ENCODE data around the gene TANC1. TPM values are rescaled to one million over a fixed set of nuclear protein-coding genes. Genes with fewer than 3 reads are reported as not detected.

Gene TANC1
- total and polyA plus RNA-seq, 5 donors = 22.8 to 75.8 (median 46.5) TPM

- no peak for ATAC-seq
- Histone ChIP-seq H3K27ac (ENCODE audit: low read length) (no peak overlapping the region), H3K4me1 (ENCODE audit: control insufficient read depth, insufficient read depth, low read length) (peaks cover 5% of the 10 kb centered on the region), H3K4me3 (ENCODE audit: low read length) (no peak overlapping the region), H3K9me3 (ENCODE audit: control insufficient read depth, low read length) (no peaks in the 10 kb centered on the region), H3K27me3 (ENCODE audit: control insufficient read depth, insufficient read depth) (no peaks in the 10 kb centered on the region)
- 50% methylated on average over 3 of the region's 3 CpGs for WGBS
- DNase-seq = no peak
- intact Hi-C loops (cut with DNase I) = no loop called here
Observed at GRCh38 chr2:159160954-159161353, 192.5 kb downstream of the TANC1 start.

GRCh38 chr2:159163930-159164329 is 195.5 kb downstream of the TANC1 start:
- Histone ChIP-seq H3K27me3 (ENCODE audit: control insufficient read depth, insufficient read depth) (no peaks in the 10 kb centered on the region), H3K27ac (ENCODE audit: low read length) (peak overlapping the region; percentile 82), H3K4me3 (ENCODE audit: low read length) (no peak overlapping the region), H3K4me1 (ENCODE audit: control insufficient read depth, insufficient read depth, low read length) (peaks cover 5% of the 10 kb centered on the region), H3K9me3 (ENCODE audit: control insufficient read depth, low read length) (no peaks in the 10 kb centered on the region)
- DNase-seq (no peak), ATAC-seq (no peak)
- intact Hi-C loops (cut with DNase I) = no loop called here
- 66% methylated on average over 6 of the region's 6 CpGs for WGBS

DNA sequence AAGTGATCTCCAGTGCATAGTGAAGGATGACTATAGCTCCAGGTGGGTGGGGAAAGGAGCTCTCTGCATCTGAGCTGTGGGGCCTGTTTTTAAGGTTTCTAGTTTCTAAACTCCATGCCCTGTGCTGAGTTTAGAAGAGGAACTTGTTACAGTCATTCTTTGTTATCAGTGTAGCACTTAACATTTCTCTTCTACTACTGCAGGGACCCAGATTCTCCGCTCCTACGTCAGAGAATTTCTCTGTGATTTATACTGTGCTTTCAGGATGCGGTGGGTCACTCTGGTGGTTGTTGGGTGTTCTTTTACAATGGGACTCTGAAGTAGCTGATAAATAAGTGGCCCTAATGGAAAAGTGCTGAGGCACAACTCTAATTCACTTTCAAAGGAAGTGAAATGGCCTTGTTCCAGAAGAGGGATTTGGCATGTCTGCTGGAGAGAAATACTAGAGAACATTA is 196.0 kb downstream of the TANC1 start:
- H3K9me3 ChIP-seq (ENCODE audit: control insufficient read depth, low read length) = no peaks in the 10 kb centered on the region
- peak overlapping the region; percentile 96 for H3K27ac ChIP-seq (ENCODE audit: low read length)
- H3K4me1 ChIP-seq (ENCODE audit: control insufficient read depth, insufficient read depth, low read length) = peaks cover 5% of the 10 kb centered on the region
- no peak for DNase-seq
- ATAC-seq = peak; percentile 74 to 90
- H3K4me3 ChIP-seq (ENCODE audit: low read length) = no peak overlapping the region
- intact Hi-C loops (cut with DNase I) = no loop called here
- WGBS = 39% methylated on average over 3 of the region's 3 CpGs
- H3K27me3 ChIP-seq (ENCODE audit: control insufficient read depth, insufficient read depth) = no peaks in the 10 kb centered on the region

DNA sequence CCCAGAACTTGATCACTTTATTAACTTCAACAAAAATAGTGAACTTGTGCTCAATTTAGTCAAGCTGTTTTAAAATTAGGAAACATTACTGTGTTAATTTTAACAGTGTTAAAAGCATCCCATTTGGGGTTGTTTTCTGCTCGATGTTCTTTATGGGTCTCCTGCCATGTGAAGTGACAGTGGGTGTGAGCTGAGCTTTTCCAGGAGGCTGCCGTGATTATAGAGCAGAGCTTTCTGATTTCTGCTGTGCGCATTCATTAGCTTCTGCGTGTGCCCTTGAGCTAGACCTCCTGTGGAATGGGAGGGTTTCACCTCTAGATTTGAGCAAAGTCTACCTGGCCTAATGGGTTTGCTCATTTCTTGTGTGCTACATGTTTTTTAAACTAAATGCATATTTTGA is 196.6 kb downstream of the TANC1 start:
- peak; percentile 36 to 63 for ATAC-seq
- Histone ChIP-seq H3K27ac (ENCODE audit: low read length) (peak overlapping the region; percentile 96), H3K27me3 (ENCODE audit: control insufficient read depth, insufficient read depth) (no peaks in the 10 kb centered on the region), H3K4me3 (ENCODE audit: low read length) (no peak overlapping the region), H3K9me3 (ENCODE audit: control insufficient read depth, low read length) (no peaks in the 10 kb centered on the region), H3K4me1 (ENCODE audit: control insufficient read depth, insufficient read depth, low read length) (peaks cover 5% of the 10 kb centered on the region)
- peak in 1 of 3 donors; percentile 65 for DNase-seq
- intact Hi-C loops (cut with DNase I) = no loop called here
- 64% methylated on average over 4 of the region's 4 CpGs for WGBS

GRCh38 chr2:159168707-159169106 is 200.3 kb downstream of the TANC1 start:
- Histone ChIP-seq H3K9me3 (ENCODE audit: control insufficient read depth, low read length) (no peaks in the 10 kb centered on the region), H3K4me1 (ENCODE audit: control insufficient read depth, insufficient read depth, low read length) (peaks cover 7% of the 10 kb centered on the region), H3K27me3 (ENCODE audit: control insufficient read depth, insufficient read depth) (no peaks in the 10 kb centered on the region), H3K4me3 (ENCODE audit: low read length) (no peak overlapping the region), H3K27ac (ENCODE audit: low read length) (no peak overlapping the region)
- intact Hi-C loops (cut with DNase I) = no loop called here
- 91% methylated on average over 1 of the region's 1 CpG for WGBS
- ATAC-seq (no peak), DNase-seq (no peak)

GRCh38 chr2:159169187-159169586 is 200.7 kb downstream of the TANC1 start:
- Histone ChIP-seq H3K4me3 (ENCODE audit: low read length) (no peak overlapping the region), H3K27ac (ENCODE audit: low read length) (no peak overlapping the region), H3K27me3 (ENCODE audit: control insufficient read depth, insufficient read depth) (no peaks in the 10 kb centered on the region), H3K4me1 (ENCODE audit: control insufficient read depth, insufficient read depth, low read length) (peaks cover 7% of the 10 kb centered on the region), H3K9me3 (ENCODE audit: control insufficient read depth, low read length) (no peaks in the 10 kb centered on the region)
- ATAC-seq = no peak
- intact Hi-C loops (cut with DNase I) = no loop called here
- no peak for DNase-seq
- 79% methylated on average over 6 of the region's 6 CpGs for WGBS

- peak; percentile 40 to 59 for ATAC-seq
- H3K27me3 ChIP-seq (ENCODE audit: control insufficient read depth, insufficient read depth) = no peaks in the 10 kb centered on the region
- intact Hi-C loops (cut with DNase I) = no loop called here
- H3K9me3 ChIP-seq (ENCODE audit: control insufficient read depth, low read length) = no peaks in the 10 kb centered on the region
- no peak overlapping the region for H3K4me3 ChIP-seq (ENCODE audit: low read length)
- no peak for DNase-seq
- no peak overlapping the region for H3K27ac ChIP-seq (ENCODE audit: low read length)
- 68% methylated on average over 3 of the region's 3 CpGs for WGBS
- H3K4me1 ChIP-seq (ENCODE audit: control insufficient read depth, insufficient read depth, low read length) = peaks cover 2% of the 10 kb centered on the region
Observed at GRCh38 chr2:159172403-159172802, 204.0 kb downstream of the TANC1 start.

DNA sequence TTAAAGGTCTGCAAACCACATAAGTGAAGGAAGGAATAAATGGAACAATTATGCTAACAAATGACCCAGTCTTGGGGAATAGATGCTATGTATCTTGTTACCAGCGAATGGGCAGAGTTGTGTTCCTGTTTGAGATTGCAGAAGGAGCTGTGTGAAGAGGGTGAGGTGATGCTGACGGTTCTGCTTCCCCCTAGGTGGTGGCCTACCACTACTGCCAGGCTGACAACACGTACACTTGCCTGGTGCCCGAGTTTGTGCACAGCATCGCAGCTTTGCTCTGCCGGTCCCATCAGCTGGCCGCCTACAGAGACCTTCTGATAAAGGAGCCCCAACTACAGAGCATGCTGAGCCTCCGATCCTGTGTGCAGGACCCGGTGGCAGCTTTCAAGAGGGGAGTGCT is 206.3 kb downstream of the TANC1 start:
- ATAC-seq = peak; percentile 32 to 50
- intact Hi-C loops (cut with DNase I) = no loop called here
- Histone ChIP-seq H3K9me3 (ENCODE audit: control insufficient read depth, low read length) (no peaks in the 10 kb centered on the region), H3K4me3 (ENCODE audit: low read length) (no peak overlapping the region), H3K27me3 (ENCODE audit: control insufficient read depth, insufficient read depth) (no peaks in the 10 kb centered on the region), H3K27ac (ENCODE audit: low read length) (peak overlapping the region; percentile 3), H3K4me1 (ENCODE audit: control insufficient read depth, insufficient read depth, low read length) (peaks cover 2% of the 10 kb centered on the region)
- no peak for DNase-seq
- WGBS = 76% methylated on average over 9 of the region's 9 CpGs

DNA sequence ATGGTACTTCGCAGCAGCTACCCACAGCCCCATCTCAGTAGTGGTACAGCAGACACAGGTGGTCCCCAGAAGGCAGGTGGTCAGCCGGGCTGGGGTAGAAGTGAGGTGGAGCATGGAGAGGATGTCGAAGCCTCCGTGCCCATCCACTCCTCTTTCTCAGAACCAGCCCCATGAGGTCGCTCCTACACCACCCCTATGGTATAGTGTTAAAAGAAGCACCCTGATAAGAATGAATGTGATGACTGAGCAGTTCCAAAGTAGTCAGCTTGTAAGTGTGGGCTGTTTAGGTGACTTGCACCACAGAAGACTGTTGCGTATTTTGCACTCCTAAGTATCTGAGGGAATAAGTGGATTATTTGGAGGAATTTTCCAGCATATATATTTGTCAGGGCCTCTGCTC is 206.7 kb downstream of the TANC1 start:
- ATAC-seq (peak; percentile 53 to 69), DNase-seq (no peak)
- no peaks in the 10 kb centered on the region for H3K9me3 ChIP-seq (ENCODE audit: control insufficient read depth, low read length)
- no peaks in the 10 kb centered on the region for H3K27me3 ChIP-seq (ENCODE audit: control insufficient read depth, insufficient read depth)
- peaks cover 2% of the 10 kb centered on the region for H3K4me1 ChIP-seq (ENCODE audit: control insufficient read depth, insufficient read depth, low read length)
- H3K4me3 ChIP-seq (ENCODE audit: low read length) = no peak overlapping the region
- intact Hi-C loops (cut with DNase I) = no loop called here
- WGBS = 65% methylated on average over 6 of the region's 6 CpGs
- peak overlapping the region; percentile 3 for H3K27ac ChIP-seq (ENCODE audit: low read length)

DNA sequence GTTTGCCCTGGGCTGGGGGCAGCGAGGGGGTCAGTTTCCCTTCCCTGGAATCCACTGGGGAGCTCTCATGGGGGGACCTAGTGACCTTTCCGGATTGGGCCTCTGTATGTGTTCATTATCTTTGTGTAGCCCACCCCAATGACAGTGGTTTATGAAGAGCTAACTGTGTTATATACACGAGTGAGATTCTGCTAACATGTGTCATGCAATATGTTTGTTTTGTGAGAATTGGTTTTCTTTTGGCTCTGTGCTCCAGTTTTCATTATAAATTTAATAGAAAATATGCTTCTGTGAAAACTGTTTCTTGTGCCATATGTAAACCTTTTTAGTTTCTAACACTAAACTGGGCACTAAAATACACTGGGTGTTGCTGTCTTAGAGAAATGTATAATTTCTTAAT is 207.5 kb downstream of the TANC1 start:
- DNase-seq = no peak
- WGBS = 66% methylated on average over 3 of the region's 3 CpGs
- peak overlapping the region; percentile 26 for H3K27ac ChIP-seq (ENCODE audit: low read length)
- ATAC-seq = no peak
- intact Hi-C loops (cut with DNase I) = no loop called here
- H3K4me3 ChIP-seq (ENCODE audit: low read length) = no peak overlapping the region
- H3K27me3 ChIP-seq (ENCODE audit: control insufficient read depth, insufficient read depth) = no peaks in the 10 kb centered on the region
- no peaks in the 10 kb centered on the region for H3K9me3 ChIP-seq (ENCODE audit: control insufficient read depth, low read length)
- H3K4me1 ChIP-seq (ENCODE audit: control insufficient read depth, insufficient read depth, low read length) = peaks cover 2% of the 10 kb centered on the region

DNA sequence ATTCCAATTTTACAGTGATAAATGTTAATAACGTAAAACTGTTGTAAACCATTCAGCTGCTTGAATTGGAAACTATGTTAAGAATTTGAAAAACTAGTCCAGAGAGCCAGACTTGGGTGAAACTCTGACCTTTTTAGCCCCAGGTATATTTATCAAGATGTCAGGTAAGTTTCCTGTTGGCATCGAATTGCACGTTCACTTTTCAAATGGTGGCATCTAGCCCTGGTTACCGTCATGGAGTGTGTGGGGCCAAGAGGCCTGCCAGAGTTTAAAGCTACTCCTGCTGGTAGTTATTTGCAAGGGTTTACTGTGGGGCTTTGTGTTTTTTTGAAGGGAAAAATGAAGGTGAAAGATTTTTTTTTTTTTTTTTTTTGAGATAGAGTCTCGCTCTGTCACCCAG is 208.1 kb downstream of the TANC1 start:
- no peak overlapping the region for H3K27ac ChIP-seq (ENCODE audit: low read length)
- ATAC-seq = no peak
- no peak for DNase-seq

DNA sequence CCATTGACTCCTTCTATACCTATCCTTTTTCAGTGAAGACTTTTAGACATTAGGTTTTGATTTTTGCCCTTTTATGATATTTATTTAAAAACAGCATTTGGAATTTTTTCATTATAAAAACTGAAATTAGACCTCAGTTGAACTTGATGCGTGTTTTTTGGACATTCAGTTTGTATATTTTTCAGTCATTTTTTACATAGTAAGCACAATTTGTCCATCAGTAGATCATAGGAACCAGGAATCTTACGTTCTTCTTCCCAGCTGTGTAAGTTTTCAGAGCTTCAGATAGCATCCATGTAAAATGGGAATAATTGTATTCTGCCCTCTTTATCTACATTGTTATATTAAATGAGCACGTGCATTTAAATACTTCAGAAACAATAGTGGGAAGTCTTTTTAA is 208.9 kb downstream of the TANC1 start:
- H3K4me3 ChIP-seq (ENCODE audit: low read length) = no peak overlapping the region
- intact Hi-C loops (cut with DNase I) = no loop called here
- H3K9me3 ChIP-seq (ENCODE audit: control insufficient read depth, low read length) = no peaks in the 10 kb centered on the region
- no peak overlapping the region for H3K27ac ChIP-seq (ENCODE audit: low read length)
- no peak for DNase-seq
- ATAC-seq = no peak
- H3K4me1 ChIP-seq (ENCODE audit: control insufficient read depth, insufficient read depth, low read length) = peaks cover 2% of the 10 kb centered on the region
- WGBS = 90% methylated on average over 3 of the region's 3 CpGs
- no peaks in the 10 kb centered on the region for H3K27me3 ChIP-seq (ENCODE audit: control insufficient read depth, insufficient read depth)

More for the DNA sequence above, 208.1 kb downstream of the TANC1 start:
- 74% methylated on average over 5 of the region's 5 CpGs for WGBS
- Histone ChIP-seq H3K4me3 (ENCODE audit: low read length) (no peak overlapping the region), H3K27me3 (ENCODE audit: control insufficient read depth, insufficient read depth) (no peaks in the 10 kb centered on the region), H3K9me3 (ENCODE audit: control insufficient read depth, low read length) (no peaks in the 10 kb centered on the region), H3K4me1 (ENCODE audit: control insufficient read depth, insufficient read depth, low read length) (peaks cover 2% of the 10 kb centered on the region)
- intact Hi-C loops (cut with DNase I) = no loop called here
